Mucosa of descending colon (tissue), 3 donors: ENCODE results near the gene ESRRA. TPM values are rescaled to one million over a fixed set of nuclear protein-coding genes. Genes with fewer than 3 reads are reported as not detected.

ENCODE experiments used
- ATAC-seq: fragments of 200-7000 bp; cut with Tn5 transposase; one replicate; pipeline ENCODE4 v1.9.1; 2020; ENCODE audit warnings: mild to moderate bottlenecking, moderate library complexity
- DNase-seq, 3 donors: peaks; one replicate each; pipeline ENCODE4 v3.0.0-alpha.2; 2020
- H3K36me3 ChIP-seq: fragments of 200-600 bp; one replicate; pipeline ENCODE4 v1.8.0; 2021; ENCODE audit warnings: low read depth, mild to moderate bottlenecking
- H3K4me1 ChIP-seq: fragments of 200-600 bp; one replicate; pipeline ENCODE4 v1.8.0; 2021; ENCODE audit warnings: low read depth, mild to moderate bottlenecking
- H3K4me3 ChIP-seq: fragments of 200-600 bp; one replicate; pipeline ENCODE4 v1.8.0; 2021; ENCODE audit warnings: mild to moderate bottlenecking
- H3K9me3 ChIP-seq: fragments of 200-600 bp; one replicate; pipeline ENCODE4 v1.8.0; 2021; ENCODE audit warnings: mild to moderate bottlenecking
- intact Hi-C, 2 donors: fragments of 100-400 bp; cut with DNase I in 1 of 2; cut with micrococcal nuclease in 1 of 2; formaldehyde crosslinking; loops; one replicate each; pipeline versions ENCODE4 v1.11.0 to v1.11.1; 2022; cut with DNase I, micrococcal nuclease
- long read RNA-seq, 2 donors: library from polyadenylated mRNA; unstranded; transcript quantifications; one replicate each; pipeline ENCODE4 v2.0.0, GENCODE V29; 2019 to 2021
- total RNA-seq, 3 donors: library from RNA; stranded (reverse); fragmentation: NEBNext Ultra II Directional in 2 of 3; extraction: Animal tissue kit (Norgen Biotek cat#: 25700) in 2 of 3; gene quantifications; one replicate each; pipeline versions ENCODE4 v1.2.1 to v1.2.4, GENCODE V29; 2021 to 2023
- TF ChIP-seq, protein P1 (sequence below): fragments of 200-600 bp; IDR thresholded peaks from one replicate; pipeline ENCODE4 v1.8.0; 2022; ENCODE audit warnings: antibody characterized with exemption, mild to moderate bottlenecking
- donor health status: DM: no; HTN: no; CAD: no; lungs with moderate emphysema.
- donor health status: DM: no; HTN: no; CAD: no.
- donor health status: DM: no; HTN: yes; CAD: no.

ESRRA gene
- total RNA-seq, result 100 to 1,000 TPM; 126 to 204 (median 183) TPM
- long read RNA-seq, donor 1, transcript ESRRA-201 (7 exons, 2,215 nt), result major isoform, 443 of 554 reads
- long read RNA-seq, donor 1, transcript ESRRA-203 (7 exons, 2,218 nt), result minor isoform, 38 of 554 reads
- long read RNA-seq, donor 1, transcript ESRRA-202 (7 exons, 2,283 nt), result minor isoform, 8 of 554 reads
- long read RNA-seq, donor 1, partial matches to known transcripts, result 21 of 554 reads
- long read RNA-seq, donor 1, other reads (novel, unspliced or antisense), result 44 of 554 reads
- long read RNA-seq, donor 2, transcript ESRRA-202 (7 exons, 2,283 nt), result major isoform, 5 of 20 reads
- long read RNA-seq, donor 2, partial matches to known transcripts, result 5 of 20 reads
- long read RNA-seq, donor 2, other reads (novel, unspliced or antisense), result 9 of 20 reads

DNA sequence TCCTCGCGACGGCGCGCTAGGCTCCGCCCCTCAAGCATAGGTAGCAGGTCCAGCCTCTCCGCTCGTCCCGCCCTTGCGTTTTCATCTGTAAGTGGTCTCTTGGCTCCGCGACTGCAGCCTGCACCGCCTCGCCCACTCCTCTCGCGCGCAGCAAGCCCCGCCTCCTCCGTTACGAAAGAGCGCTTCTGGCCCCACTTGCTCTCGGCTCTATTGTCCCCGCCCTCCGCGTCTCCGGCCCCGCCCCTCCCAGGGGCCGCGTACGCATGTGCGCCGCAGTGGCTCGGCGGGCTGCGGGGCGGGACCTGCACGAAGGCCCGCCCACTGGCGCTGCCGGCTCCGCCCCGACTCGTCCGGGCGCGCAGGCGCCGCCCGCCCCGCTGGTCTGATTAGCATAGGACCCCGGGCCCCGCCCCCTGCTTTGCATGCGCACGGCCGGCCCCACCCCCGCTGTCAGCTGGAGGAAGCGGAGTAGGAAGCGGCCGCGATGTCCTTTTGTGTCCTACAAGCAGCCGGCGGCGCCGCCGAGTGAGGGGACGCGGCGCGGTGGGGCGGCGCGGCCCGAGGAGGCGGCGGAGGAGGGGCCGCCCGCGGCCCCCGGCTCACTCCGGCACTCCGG lies at the start of gene ESRRA:
TSS of gene ESRRA (plus strand) at position 450 of the 616 bp plus-strand sequence. CDS start 1,656 bp downstream, outside the sequence.
- no peaks in the 10 kb centered on the region for H3K9me3 ChIP-seq
- peaks cover 34% of the 10 kb centered on the region for H3K4me1 ChIP-seq
- intact Hi-C loops, result loop anchor here in 1 of 2 donors (10.0 kb wide), 1 partner anchor 100 kb away; the partner anchor contains the start of gene FERMT3
- DNase-seq (peak; percentile 100), ATAC-seq (peak; percentile 84)
- H3K4me3 ChIP-seq, result peak within 1 kb of the TSS; percentile 78
- TF ChIP-seq, protein P1, sequence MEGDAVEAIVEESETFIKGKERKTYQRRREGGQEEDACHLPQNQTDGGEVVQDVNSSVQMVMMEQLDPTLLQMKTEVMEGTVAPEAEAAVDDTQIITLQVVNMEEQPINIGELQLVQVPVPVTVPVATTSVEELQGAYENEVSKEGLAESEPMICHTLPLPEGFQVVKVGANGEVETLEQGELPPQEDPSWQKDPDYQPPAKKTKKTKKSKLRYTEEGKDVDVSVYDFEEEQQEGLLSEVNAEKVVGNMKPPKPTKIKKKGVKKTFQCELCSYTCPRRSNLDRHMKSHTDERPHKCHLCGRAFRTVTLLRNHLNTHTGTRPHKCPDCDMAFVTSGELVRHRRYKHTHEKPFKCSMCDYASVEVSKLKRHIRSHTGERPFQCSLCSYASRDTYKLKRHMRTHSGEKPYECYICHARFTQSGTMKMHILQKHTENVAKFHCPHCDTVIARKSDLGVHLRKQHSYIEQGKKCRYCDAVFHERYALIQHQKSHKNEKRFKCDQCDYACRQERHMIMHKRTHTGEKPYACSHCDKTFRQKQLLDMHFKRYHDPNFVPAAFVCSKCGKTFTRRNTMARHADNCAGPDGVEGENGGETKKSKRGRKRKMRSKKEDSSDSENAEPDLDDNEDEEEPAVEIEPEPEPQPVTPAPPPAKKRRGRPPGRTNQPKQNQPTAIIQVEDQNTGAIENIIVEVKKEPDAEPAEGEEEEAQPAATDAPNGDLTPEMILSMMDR, result peak; percentile 18
- no peaks in the 10 kb centered on the region for H3K36me3 ChIP-seq

DNA sequence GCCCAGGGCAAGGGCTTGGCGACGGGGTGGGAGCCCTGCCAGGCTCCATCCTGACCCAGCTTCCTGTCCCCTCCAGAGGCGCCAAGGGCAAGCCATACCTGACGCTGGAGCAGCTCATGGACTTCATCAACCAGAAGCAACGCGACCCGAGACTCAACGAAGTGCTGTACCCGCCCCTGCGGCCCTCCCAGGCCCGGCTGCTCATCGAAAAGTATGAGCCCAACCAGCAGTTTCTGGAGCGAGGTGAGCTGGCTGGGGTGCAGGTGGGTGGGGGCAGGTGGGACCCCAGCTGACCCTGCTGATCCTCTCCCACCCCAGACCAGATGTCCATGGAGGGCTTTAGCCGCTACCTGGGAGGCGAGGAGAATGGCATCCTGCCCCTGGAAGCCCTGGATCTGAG lies 49.0 kb upstream of the ESRRA start:
- intact Hi-C loops, result no loop called here
- peaks cover 3% of the 10 kb centered on the region for H3K36me3 ChIP-seq
- H3K4me3 ChIP-seq, result no peak overlapping the region
- peaks cover 8% of the 10 kb centered on the region for H3K4me1 ChIP-seq
- DNase-seq (no peak), ATAC-seq (no peak)
- H3K9me3 ChIP-seq, result no peaks in the 10 kb centered on the region
- TF ChIP-seq, protein P1, result no peak

DNA sequence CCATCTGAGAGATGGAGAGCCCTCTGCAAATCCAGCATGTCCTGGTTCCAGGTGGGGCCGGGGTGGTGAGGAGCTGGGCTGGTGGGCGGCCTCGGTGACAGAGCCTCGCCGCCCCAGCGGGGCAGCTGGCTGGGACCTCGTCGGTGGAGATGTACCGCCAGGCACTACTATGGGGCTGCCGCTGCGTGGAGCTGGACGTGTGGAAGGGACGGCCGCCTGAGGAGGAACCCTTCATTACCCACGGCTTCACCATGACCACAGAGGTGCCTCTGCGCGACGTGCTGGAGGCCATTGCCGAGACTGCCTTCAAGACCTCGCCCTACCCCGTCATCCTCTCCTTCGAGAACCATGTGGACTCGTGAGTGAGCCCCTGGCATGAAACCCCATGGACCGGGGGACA lies 47.0 kb upstream of the ESRRA start:
- DNase-seq (no peak), ATAC-seq (no peak)
- Histone ChIP-seq H3K36me3 (peaks cover 3% of the 10 kb centered on the region), H3K4me3 (no peak overlapping the region), H3K4me1 (no peaks in the 10 kb centered on the region), H3K9me3 (no peaks in the 10 kb centered on the region)
- intact Hi-C loops, result no loop called here
- TF ChIP-seq, protein P1, result no peak

DNA sequence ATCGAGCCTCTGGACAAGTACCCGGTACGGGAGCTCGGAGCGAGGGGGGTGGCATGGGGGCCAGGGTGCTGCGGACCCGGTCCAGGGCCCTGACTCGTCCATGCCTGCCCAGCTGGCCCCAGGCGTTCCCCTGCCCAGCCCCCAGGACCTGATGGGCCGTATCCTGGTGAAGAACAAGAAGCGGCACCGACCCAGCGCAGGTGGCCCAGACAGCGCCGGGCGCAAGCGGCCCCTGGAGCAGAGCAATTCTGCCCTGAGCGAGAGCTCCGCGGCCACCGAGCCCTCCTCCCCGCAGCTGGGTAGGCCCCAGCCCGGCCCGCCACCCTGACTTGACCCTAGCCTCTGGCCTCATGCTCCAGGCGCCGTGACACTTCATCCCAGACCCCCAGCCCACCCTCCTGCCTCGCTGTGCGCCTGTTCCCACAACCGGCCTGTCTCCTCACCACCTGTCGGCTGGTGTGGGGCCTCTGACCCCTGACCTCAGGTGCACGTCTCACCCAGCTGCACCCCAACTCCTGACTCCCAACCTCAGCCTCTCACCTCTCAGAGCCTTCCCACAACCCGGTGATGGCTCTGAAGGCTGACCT lies 46.3 kb upstream of the ESRRA start:
- Histone ChIP-seq H3K4me1 (no peaks in the 10 kb centered on the region), H3K36me3 (peaks cover 3% of the 10 kb centered on the region), H3K4me3 (no peak overlapping the region), H3K9me3 (no peaks in the 10 kb centered on the region)
- intact Hi-C loops, result no loop called here
- DNase-seq (no peak), ATAC-seq (no peak)
- TF ChIP-seq, protein P1, result no peak

DNA sequence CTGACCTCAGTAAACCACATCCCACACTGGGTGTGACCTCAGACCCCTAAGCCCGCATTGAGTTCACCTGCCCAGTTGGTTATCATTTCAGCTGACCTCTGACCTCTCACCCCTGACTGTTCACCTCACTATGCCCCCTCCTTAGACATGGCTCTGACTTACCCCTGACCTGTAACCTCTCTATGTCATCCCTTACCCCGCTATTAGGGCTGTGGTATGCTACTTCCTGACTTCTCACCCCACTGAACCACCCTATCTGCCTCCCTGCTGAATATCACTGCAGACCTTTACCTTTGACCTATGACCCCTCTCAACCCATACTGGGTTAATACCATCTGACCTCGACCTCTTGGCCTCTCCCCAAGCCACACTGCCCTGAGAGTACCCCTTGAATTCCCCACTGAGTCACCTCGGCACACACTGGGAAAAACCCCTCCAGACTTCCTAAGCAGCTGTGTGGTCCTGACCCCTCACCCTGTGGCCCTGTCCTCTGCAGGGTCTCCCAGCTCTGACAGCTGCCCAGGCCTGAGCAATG lies 45.7 kb upstream of the ESRRA start:
- ATAC-seq, result no peak
- H3K4me3 ChIP-seq, result no peak overlapping the region

More for the DNA sequence above, 45.7 kb upstream of the ESRRA start:
- peaks cover 3% of the 10 kb centered on the region for H3K36me3 ChIP-seq
- no peak for DNase-seq
- H3K9me3 ChIP-seq, result no peaks in the 10 kb centered on the region
- TF ChIP-seq, protein P1, result no peak
- intact Hi-C loops, result no loop called here
- H3K4me1 ChIP-seq, result no peaks in the 10 kb centered on the region
